Measurements from ENCODE around the gene LINS1.

The LINS1 gene, protein sequence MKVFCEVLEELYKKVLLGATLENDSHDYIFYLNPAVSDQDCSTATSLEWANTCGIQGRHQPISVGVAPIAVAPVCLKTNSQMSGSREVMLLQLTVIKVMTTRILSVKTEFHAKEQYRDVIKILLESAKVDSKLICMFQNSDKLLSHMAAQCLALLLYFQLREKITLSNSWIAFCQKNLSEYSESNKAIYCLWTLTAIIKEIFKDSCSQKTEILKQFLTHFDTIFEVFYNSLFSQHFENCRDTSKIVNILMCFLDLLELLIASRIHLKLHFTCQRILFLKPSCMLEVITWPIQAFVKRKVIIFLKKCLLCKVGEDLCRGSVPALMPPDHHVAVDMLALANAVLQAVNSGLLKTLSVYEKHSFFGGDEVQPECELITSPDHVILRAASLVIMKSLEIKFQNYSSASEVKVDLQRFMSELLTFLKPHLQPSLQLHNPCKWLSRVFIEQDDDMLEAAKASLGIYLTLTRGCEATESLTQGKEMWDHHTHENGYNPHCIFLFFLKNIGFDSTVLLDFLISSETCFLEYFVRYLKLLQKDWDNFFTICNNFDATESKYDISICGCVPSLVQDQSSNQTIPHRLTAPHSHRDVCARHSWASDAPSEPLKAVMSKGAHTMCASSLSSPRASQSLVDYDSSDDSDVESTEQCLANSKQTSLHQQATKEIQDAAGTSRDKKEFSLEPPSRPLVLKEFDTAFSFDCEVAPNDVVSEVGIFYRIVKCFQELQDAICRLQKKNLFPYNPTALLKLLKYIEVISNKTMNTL

DNA sequence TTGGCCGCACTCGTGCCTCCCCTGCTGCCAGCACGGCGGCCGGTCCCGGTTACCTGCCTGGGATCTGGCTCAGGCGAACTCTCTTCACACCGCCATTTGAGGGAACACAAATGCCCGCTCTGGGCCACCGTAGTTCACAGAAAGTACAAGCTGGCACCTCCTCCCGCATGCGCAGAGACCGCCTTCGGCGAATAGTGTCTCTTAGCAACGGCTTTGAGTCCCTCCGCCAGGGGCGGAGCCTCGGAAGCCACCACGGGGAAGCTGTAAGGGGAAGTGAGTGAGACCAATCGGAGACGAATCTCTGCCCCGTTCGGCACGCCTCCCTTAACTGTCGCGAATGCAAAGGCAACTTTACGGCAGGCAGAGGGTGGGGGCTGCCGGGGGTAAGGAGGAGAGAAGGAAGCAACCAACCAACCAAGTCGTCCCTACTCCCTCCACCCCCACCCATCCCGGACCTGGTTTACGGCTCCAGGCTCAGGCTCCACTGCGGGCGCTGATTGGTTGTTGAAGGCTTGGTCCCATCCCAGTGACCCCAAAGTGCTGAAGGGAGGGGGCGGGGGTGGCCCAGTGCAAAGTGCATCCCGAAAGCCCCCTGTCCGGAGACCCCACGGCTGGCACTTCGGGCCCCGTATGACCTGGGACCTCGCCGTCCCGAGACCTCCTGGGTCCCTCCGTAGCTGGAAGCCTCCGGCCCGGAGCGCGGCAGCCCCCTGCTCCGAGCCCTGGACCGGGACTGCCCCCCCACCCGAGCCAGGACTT lies at the start of gene LINS1, which contains the start of gene ASB7:
Gene LINS1 (minus strand): TSS at position 121 of the 759 bp plus-strand sequence. CDS start 21,342 bp downstream, outside the sequence.
Gene ASB7 (plus strand): TSS at position 526 of the 759 bp plus-strand sequence. CDS start 9,628 bp downstream, outside the sequence.
- peak; percentile 92 to 100 (median 100) for DNase-seq

DNA sequence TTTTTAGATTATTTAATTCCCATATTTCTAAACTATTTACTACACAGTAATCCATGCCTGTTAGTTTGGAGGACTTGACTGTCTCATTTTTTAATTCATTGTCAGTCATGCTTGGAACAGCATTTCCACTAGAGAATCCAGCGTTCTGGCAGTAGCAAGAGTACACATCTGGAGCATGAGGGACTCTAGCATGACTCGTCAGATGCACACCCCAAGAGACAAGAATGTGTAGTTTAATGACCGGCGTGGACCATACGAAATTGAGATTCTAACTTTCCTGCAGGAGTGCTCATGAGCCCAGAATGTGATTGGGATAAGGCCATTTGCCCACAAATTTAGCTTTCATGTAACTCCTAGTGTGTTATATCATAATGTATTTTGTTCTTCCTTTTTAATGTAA lies 49.3 kb upstream of the LINS1 start:
- no peak for DNase-seq

DNA sequence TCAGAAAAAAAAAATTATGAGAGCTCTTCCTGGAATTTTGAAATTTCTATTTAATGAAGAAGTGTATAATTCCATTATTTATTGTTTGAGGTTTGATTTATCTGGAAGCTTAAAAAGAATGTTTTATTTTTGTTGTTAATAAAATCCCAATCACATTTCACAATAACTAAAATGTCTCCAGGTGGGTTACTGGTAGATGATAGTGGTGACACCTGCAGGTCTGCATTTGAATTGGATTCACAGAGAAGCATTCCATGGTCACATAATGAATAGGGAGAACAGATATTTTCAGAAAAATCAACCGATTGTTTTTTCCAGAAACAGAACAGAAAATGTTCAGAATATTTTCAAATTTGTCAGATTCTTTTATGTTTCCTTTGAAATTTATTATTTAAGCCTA lies 48.7 kb upstream of the LINS1 start:
- DNase-seq = no peak

- no peak for DNase-seq
Measured at GRCh38 chr15:100648951-100649350, 47.0 kb upstream of the LINS1 start.

GRCh38 chr15:100645671-100646070 lies 43.7 kb upstream of the LINS1 start:
- no peak for DNase-seq

DNA sequence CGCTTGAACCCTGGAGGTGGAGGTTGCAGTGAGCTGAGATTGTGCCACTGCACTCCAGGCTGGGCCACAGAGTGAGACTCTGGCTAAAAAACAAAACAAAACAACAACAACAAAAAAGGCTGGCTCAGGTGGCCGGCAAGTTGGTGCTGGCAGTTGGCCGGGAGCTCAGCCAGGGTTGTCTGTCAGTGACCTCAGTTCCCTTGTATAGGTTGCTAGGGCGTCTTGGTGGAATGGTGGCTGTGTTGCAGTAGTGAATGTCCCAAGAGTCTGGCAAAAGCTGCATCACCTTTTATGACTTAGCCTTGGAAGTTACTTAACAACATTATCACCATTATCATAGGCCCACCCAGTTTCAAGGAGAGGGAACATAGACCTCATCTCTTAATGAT lies 41.0 kb upstream of the LINS1 start:
- DNase-seq = no peak

- DNase-seq = no peak
Measured at GRCh38 chr15:100642213-100642949, 40.4 kb upstream of the LINS1 start.

DNA sequence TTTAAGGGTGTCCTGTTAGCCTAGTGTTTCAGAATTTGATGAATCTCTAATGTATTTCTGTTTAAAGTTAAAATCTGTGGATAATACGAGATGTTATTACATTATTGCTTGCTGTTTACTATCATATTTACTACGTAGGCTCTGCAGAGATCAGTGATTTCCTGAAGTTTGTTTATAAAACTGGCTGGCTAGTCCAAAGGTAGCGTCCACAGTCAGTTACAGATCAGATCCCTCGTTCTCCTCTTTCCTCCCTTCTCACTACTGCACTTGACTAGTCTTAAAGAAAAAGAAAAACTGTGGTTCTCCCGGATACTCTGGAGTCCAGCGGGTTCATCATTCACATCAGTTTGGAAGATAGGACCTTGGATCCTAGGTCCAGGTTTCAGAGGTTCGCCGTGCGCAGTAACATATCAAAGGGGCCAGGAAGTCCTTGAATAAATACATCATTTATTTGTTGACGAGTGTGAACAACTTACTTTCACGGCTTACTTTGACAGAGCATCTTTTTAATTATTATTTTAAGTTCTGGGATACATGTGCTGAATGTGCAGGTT lies 36.3 kb upstream of the LINS1 start:
- no peak for DNase-seq

GRCh38 chr15:100635406-100636071 lies 33.6 kb upstream of the LINS1 start:
- DNase-seq = no peak

DNA sequence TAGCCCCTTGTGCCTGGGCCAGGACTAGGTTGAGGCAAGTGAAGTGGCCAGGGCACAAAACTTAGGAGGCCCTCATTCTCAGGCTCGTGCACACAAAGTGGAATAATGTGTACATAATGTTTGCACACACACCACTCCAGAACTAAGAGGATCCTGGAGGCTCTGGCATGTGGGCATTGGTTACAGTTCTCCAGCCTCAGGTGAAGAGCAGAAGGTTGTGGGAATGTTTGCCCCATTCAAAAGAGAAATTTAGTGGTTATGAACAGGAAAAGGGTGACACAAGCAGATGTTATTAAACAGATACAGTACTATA lies 31.7 kb upstream of the LINS1 start:
- no peak for DNase-seq

DNA sequence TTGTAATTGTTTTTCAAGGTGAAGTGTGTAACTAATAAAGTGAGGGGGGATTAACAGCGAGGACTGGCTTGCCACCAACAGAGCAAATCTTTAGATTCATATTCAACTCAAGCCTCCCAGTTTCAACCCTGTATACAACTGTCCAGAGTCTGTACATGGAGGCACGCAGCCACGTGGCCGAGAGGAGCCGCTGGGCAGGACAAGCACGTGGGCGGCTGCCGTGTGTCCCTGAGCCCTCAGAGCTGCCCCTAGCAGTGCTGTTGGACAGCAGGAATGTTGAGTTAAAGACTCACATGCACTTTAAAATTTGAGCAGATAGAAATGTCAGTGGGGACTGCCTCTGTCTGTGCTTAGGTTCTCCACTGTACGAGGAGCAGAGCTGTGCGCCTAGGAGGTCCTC lies 29.8 kb upstream of the LINS1 start:
- DNase-seq = no peak

GRCh38 chr15:100628746-100629145 lies 26.8 kb upstream of the LINS1 start:
- DNase-seq = no peak

GRCh38 chr15:100627789-100628395 lies 25.9 kb upstream of the LINS1 start:
- DNase-seq = peak in 40 of 51 donors; percentile 2 to 73 (median 33)

- DNase-seq = no peak
Measured at GRCh38 chr15:100623301-100623700, 21.3 kb upstream of the LINS1 start.

GRCh38 chr15:100616700-100617099 lies 14.7 kb upstream of the LINS1 start:
- no peak for DNase-seq

GRCh38 chr15:100615801-100616200 lies 13.8 kb upstream of the LINS1 start:
- no peak for DNase-seq

- no peak for DNase-seq
Measured at GRCh38 chr15:100614918-100615317, 12.9 kb upstream of the LINS1 start.

DNA sequence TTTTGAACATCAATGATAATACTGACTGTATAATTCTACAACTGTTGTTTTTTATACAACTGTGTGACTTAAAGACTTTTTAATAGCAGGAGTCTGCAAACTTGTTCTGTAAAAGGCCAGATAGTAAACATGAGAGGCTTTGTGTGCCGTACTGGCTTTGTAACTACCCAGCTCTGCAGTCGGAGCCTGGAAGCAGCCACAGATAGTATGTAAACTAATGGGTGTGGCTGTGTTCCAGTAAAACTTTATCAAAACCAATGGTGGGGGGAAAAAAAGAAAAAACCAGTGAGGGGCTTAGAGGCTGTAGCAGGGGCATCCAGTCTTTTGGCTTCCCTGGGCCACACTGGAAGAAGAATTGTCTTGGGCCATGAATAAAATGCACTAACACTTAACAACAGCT lies 12.4 kb upstream of the LINS1 start:
- DNase-seq = no peak

GRCh38 chr15:100613208-100613607 lies 11.2 kb upstream of the LINS1 start:
- no peak for DNase-seq

DNA sequence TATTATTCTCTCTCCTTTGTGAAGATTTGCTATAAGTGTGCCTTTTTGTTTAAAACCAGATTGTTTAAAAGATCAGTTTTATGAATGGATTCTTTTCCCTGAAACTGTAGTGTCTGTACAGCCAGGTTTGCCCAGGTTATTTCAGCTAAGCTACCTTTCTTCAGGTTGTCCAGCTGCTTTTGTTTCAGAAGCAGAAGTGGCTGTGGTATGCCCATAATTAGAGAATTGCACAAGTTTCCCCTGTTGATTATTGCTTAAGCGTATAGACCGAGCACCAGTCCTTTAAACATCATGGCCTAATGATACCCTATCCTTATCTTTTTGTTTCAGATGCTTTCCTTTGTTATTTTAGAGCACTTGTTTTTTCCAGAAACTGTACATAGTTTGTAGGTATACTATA lies 10.6 kb upstream of the LINS1 start:
- no peak for DNase-seq
